Naive B cell (primary cell): ENCODE data around the gene SMARCAD1. TPM values are rescaled to one million over a fixed set of nuclear protein-coding genes. Genes with fewer than 3 reads are reported as not detected.

ENCODE experiments used
- ATAC-seq, 2 donors: fragments of 150-1000 bp; cut with Tn5 transposase; 2 replicates each; pipeline ENCODE4 v1.10.0; 2021; ENCODE audit warnings: low read depth in 2 of 2, mild to moderate bottlenecking in 2 of 2, moderate library complexity in 2 of 2
- DNase-seq: peaks from one replicate; pipeline ENCODE4 v3.0.0; 2022
- H3K27ac Mint-ChIP-seq, 6 donors: one replicate each; pipeline ENCODE4 v1.8.0; 2020 to 2022; ENCODE audit warnings: mild to moderate bottlenecking in 6 of 6, mixed read lengths in 6 of 6, moderate library complexity in 5 of 6, inconsistent platforms in 2 of 6
- H3K27me3 Mint-ChIP-seq, 3 donors: one replicate each; pipeline ENCODE4 v1.8.0; 2021 to 2022; ENCODE audit warnings: mixed read lengths in 3 of 3, mild to moderate bottlenecking in 1 of 3
- H3K36me3 Mint-ChIP-seq, 2 donors: one replicate each; pipeline ENCODE4 v1.8.0; 2020 to 2022; ENCODE audit warnings: mixed read lengths in 2 of 2, inconsistent platforms in 1 of 2, mild to moderate bottlenecking in 1 of 2
- H3K4me1 Mint-ChIP-seq, 3 donors: one replicate each; pipeline ENCODE4 v1.8.0; 2020 to 2022; ENCODE audit warnings: mixed read lengths in 3 of 3, inconsistent platforms in 1 of 3, mild to moderate bottlenecking in 1 of 3, moderate library complexity in 1 of 3
- H3K4me3 Mint-ChIP-seq, 8 donors: one replicate each; pipeline ENCODE4 v1.8.0; 2020 to 2022; ENCODE audit warnings: mild to moderate bottlenecking in 8 of 8, mixed read lengths in 8 of 8, moderate library complexity in 8 of 8, inconsistent platforms in 2 of 8
- H3K9me3 Mint-ChIP-seq, 7 donors: one replicate each; pipeline ENCODE4 v1.8.0; 2020 to 2022; ENCODE audit warnings: mixed read lengths in 7 of 7, mild to moderate bottlenecking in 5 of 7, inconsistent platforms in 2 of 7, moderate library complexity in 1 of 7
- polyA plus RNA-seq, 6 donors: library from polyadenylated mRNA; unstranded; fragments of 300-500 nt; fragmentation: Illumina TruSeq; gene quantifications; one replicate each; pipeline ENCODE4 v1.2.3, GENCODE V29; 2021; ENCODE audit warnings: low read depth in 6 of 6

Gene SMARCAD1
- polyA plus RNA-seq, 6 donors from 2014 or later, result 8.8 to 12.1 (median 10.3) TPM

- H3K27ac Mint-ChIP-seq, result peak overlapping the region in 2 of 6 donors; percentile 5 to 7
- peaks cover 7 to 17% (median 11%) of the 10 kb centered on the region in 3 donors for H3K4me1 Mint-ChIP-seq
- peaks cover 9 to 14% of the 10 kb centered on the region in 2 donors for H3K36me3 Mint-ChIP-seq
- no peak overlapping the region for H3K4me3 Mint-ChIP-seq
- H3K9me3 Mint-ChIP-seq, result no peaks in the 10 kb centered on the region
- DNase-seq (no peak), ATAC-seq (no peak)
- H3K27me3 Mint-ChIP-seq, result no peaks in the 10 kb centered on the region
Observed at GRCh38 chr4:94240384-94240783, 32.7 kb downstream of the SMARCAD1 start.

GRCh38 chr4:94244087-94244828, 36.6 kb downstream of the SMARCAD1 start:
- Mint-ChIP-seq H3K4me3 (no peak overlapping the region), H3K36me3 (peaks cover 9 to 21% of the 10 kb centered on the region in 2 donors), H3K27me3 (no peaks in the 10 kb centered on the region), H3K9me3 (no peaks in the 10 kb centered on the region), H3K4me1 (peaks cover 7 to 17% (median 11%) of the 10 kb centered on the region in 3 donors), H3K27ac (peak overlapping the region in 3 of 6 donors; percentile 28 to 59 (median 45))
- no peak for ATAC-seq
- DNase-seq, result no peak

- peaks cover 9 to 24% of the 10 kb centered on the region in 2 donors for H3K36me3 Mint-ChIP-seq
- H3K27me3 Mint-ChIP-seq, result no peaks in the 10 kb centered on the region
- peaks cover 7 to 17% (median 11%) of the 10 kb centered on the region in 3 donors for H3K4me1 Mint-ChIP-seq
- no peaks in the 10 kb centered on the region for H3K9me3 Mint-ChIP-seq
- H3K4me3 Mint-ChIP-seq, result no peak overlapping the region
- DNase-seq (no peak), ATAC-seq (no peak)
- peak overlapping the region in 4 of 6 donors; percentile 28 to 80 (median 50) for H3K27ac Mint-ChIP-seq
Observed at GRCh38 chr4:94244829-94245185, 37.1 kb downstream of the SMARCAD1 start.

- no peak overlapping the region for H3K27ac Mint-ChIP-seq
- H3K27me3 Mint-ChIP-seq, result no peaks in the 10 kb centered on the region
- DNase-seq (no peak), ATAC-seq (no peak)
- H3K4me1 Mint-ChIP-seq, result no peaks in the 10 kb centered on the region
- H3K9me3 Mint-ChIP-seq, result no peaks in the 10 kb centered on the region
- peaks cover 0 to 23% of the 10 kb centered on the region in 2 donors for H3K36me3 Mint-ChIP-seq
- no peak overlapping the region for H3K4me3 Mint-ChIP-seq
Observed at GRCh38 chr4:94251094-94251493, 43.4 kb downstream of the SMARCAD1 start.

- no peaks in the 10 kb centered on the region for H3K27me3 Mint-ChIP-seq
- DNase-seq, result no peak
- ATAC-seq, result no peak
- H3K4me1 Mint-ChIP-seq, result peaks cover 0 to 3% (median 0%) of the 10 kb centered on the region in 3 donors
- peaks cover 0 to 23% of the 10 kb centered on the region in 2 donors for H3K36me3 Mint-ChIP-seq
- H3K4me3 Mint-ChIP-seq, result no peak overlapping the region
- no peaks in the 10 kb centered on the region for H3K9me3 Mint-ChIP-seq
- H3K27ac Mint-ChIP-seq, result no peak overlapping the region
Observed at GRCh38 chr4:94253036-94253435, 45.4 kb downstream of the SMARCAD1 start.

GRCh38 chr4:94256144-94256783, 48.6 kb downstream of the SMARCAD1 start:
- ATAC-seq, result no peak
- H3K36me3 Mint-ChIP-seq, result peaks cover 0 to 23% of the 10 kb centered on the region in 2 donors
- peak overlapping the region in 1 of 6 donors; percentile 47 for H3K27ac Mint-ChIP-seq

GRCh38 chr4:94256828-94257227, 49.2 kb downstream of the SMARCAD1 start:
- H3K27ac Mint-ChIP-seq, result peak overlapping the region in 1 of 6 donors; percentile 28
- H3K27me3 Mint-ChIP-seq, result no peaks in the 10 kb centered on the region
- peaks cover 4 to 21% of the 10 kb centered on the region in 2 donors for H3K36me3 Mint-ChIP-seq
- DNase-seq (no peak), ATAC-seq (no peak)
- H3K4me3 Mint-ChIP-seq, result no peak overlapping the region
- peaks cover 0 to 4% (median 0%) of the 10 kb centered on the region in 3 donors for H3K4me1 Mint-ChIP-seq
- H3K9me3 Mint-ChIP-seq, result no peaks in the 10 kb centered on the region

More at GRCh38 chr4:94256144-94256783, 48.6 kb downstream of the SMARCAD1 start:
- no peak overlapping the region for H3K4me3 Mint-ChIP-seq
- no peaks in the 10 kb centered on the region for H3K9me3 Mint-ChIP-seq
- peaks cover 0 to 4% (median 0%) of the 10 kb centered on the region in 3 donors for H3K4me1 Mint-ChIP-seq
- DNase-seq, result no peak
- H3K27me3 Mint-ChIP-seq, result no peaks in the 10 kb centered on the region

GRCh38 chr4:94262163-94263016, 54.7 kb downstream of the SMARCAD1 start:
- Mint-ChIP-seq H3K4me3 (no peak overlapping the region), H3K27me3 (no peaks in the 10 kb centered on the region), H3K4me1 (peaks cover 0 to 4% (median 0%) of the 10 kb centered on the region in 3 donors), H3K36me3 (peaks cover 13 to 19% of the 10 kb centered on the region in 2 donors), H3K27ac (peak overlapping the region in 1 of 6 donors; percentile 60), H3K9me3 (no peaks in the 10 kb centered on the region)
- no peak for ATAC-seq
- DNase-seq, result no peak

GRCh38 chr4:94267037-94267436, 59.4 kb downstream of the SMARCAD1 start:
- H3K27ac Mint-ChIP-seq, result peak overlapping the region in 1 of 6 donors; percentile 21
- ATAC-seq, result no peak

GRCh38 chr4:94271248-94271647, 63.6 kb downstream of the SMARCAD1 start:
- Mint-ChIP-seq H3K36me3 (peaks cover 15 to 17% of the 10 kb centered on the region in 2 donors), H3K27ac (peak overlapping the region in 1 of 6 donors; percentile 38)

More at GRCh38 chr4:94267037-94267436, 59.4 kb downstream of the SMARCAD1 start:
- Mint-ChIP-seq H3K36me3 (peaks cover 11 to 16% of the 10 kb centered on the region in 2 donors), H3K27me3 (no peaks in the 10 kb centered on the region), H3K4me3 (no peak overlapping the region), H3K4me1 (no peaks in the 10 kb centered on the region), H3K9me3 (no peaks in the 10 kb centered on the region)
- DNase-seq, result no peak

GRCh38 chr4:94274912-94275311, 67.2 kb downstream of the SMARCAD1 start:
- Mint-ChIP-seq H3K9me3 (no peaks in the 10 kb centered on the region), H3K4me3 (no peak overlapping the region), H3K27me3 (no peaks in the 10 kb centered on the region), H3K36me3 (peaks cover 33 to 43% of the 10 kb centered on the region in 2 donors), H3K4me1 (no peaks in the 10 kb centered on the region), H3K27ac (no peak overlapping the region)
- DNase-seq (no peak), ATAC-seq (no peak)

More at GRCh38 chr4:94271248-94271647, 63.6 kb downstream of the SMARCAD1 start:
- Mint-ChIP-seq H3K9me3 (no peaks in the 10 kb centered on the region), H3K27me3 (no peaks in the 10 kb centered on the region), H3K4me3 (no peak overlapping the region), H3K4me1 (no peaks in the 10 kb centered on the region)
- no peak for DNase-seq
- ATAC-seq, result no peak

- H3K27me3 Mint-ChIP-seq, result no peaks in the 10 kb centered on the region
- H3K9me3 Mint-ChIP-seq, result no peaks in the 10 kb centered on the region
- H3K36me3 Mint-ChIP-seq, result peaks cover 27 to 43% of the 10 kb centered on the region in 2 donors
- DNase-seq (no peak), ATAC-seq (no peak)
- no peak overlapping the region for H3K4me3 Mint-ChIP-seq
- H3K27ac Mint-ChIP-seq, result no peak overlapping the region
- H3K4me1 Mint-ChIP-seq, result no peaks in the 10 kb centered on the region
Observed at GRCh38 chr4:94276204-94276603, 68.5 kb downstream of the SMARCAD1 start.

- no peaks in the 10 kb centered on the region for H3K4me1 Mint-ChIP-seq
- no peaks in the 10 kb centered on the region for H3K27me3 Mint-ChIP-seq
- H3K9me3 Mint-ChIP-seq, result no peaks in the 10 kb centered on the region
- ATAC-seq (no peak), DNase-seq (no peak)
- H3K4me3 Mint-ChIP-seq, result no peak overlapping the region
- peaks cover 26 to 42% of the 10 kb centered on the region in 2 donors for H3K36me3 Mint-ChIP-seq
- H3K27ac Mint-ChIP-seq, result no peak overlapping the region
Observed at GRCh38 chr4:94277534-94277933, 69.9 kb downstream of the SMARCAD1 start.
